Activated naive CD4-positive, alpha-beta T cell treated with anti-CD3 and anti-CD28 coated beads for 36 hours (primary cell): ENCODE data around the gene SERPINA6. TPM values are rescaled to one million over a fixed set of nuclear protein-coding genes. Genes with fewer than 3 reads are reported as not detected.

Source experiments
- CTCF ChIA-PET: fragments of 350-600 bp; sonication (Branson Sonifier 250); formaldehyde crosslinking; loops from one replicate; lab custom pipeline; 2021; ENCODE audit warnings: antibody characterized with exemption; lab: Charles Lee
- DNase-seq: peaks from one replicate; pipeline ENCODE4 v3.0.0-alpha.2; 2020
- H3K27ac Mint-ChIP-seq: one replicate; pipeline ENCODE4 v1.8.0; 2021; ENCODE audit warnings: mild to moderate bottlenecking, mixed read lengths
- H3K27me3 Mint-ChIP-seq: one replicate; pipeline ENCODE4 v1.8.0; 2021; ENCODE audit warnings: low read depth, mixed read lengths
- H3K36me3 Mint-ChIP-seq: one replicate; pipeline ENCODE4 v1.8.0; 2021; ENCODE audit warnings: low read depth, mixed read lengths
- H3K4me1 Mint-ChIP-seq: one replicate; pipeline ENCODE4 v1.8.0; 2021; ENCODE audit warnings: low read depth, mixed read lengths
- H3K4me3 Mint-ChIP-seq: one replicate; pipeline ENCODE4 v1.8.0; 2021; ENCODE audit warnings: mild to moderate bottlenecking, moderate library complexity, mixed read lengths
- H3K9me3 Mint-ChIP-seq: one replicate; pipeline ENCODE4 v1.8.0; 2021; ENCODE audit warnings: mixed read lengths
- intact Hi-C: fragments of 100-400 bp; cut with micrococcal nuclease; formaldehyde crosslinking; loops from one replicate; pipeline ENCODE4 v1.15.1; 2023
- total RNA-seq, 2 experiments: library from RNA; stranded (reverse); gene quantifications; one replicate each; pipeline ENCODE4 v1.2.3, GENCODE V29; 2021

The SERPINA6 gene
- total RNA-seq, 2 experiments from 2014 or later: not detected

GRCh38 chr14:94332063-94332583 lies 9.0 kb upstream of the SERPINA6 start:
- Mint-ChIP-seq H3K4me1 (no peaks in the 10 kb centered on the region), H3K4me3 (no peak overlapping the region), H3K27me3 (peaks cover 8% of the 10 kb centered on the region), H3K36me3 (no peaks in the 10 kb centered on the region), H3K9me3 (no peaks in the 10 kb centered on the region), H3K27ac (no peak overlapping the region)
- DNase-seq: no peak
- intact Hi-C loops: no loop called here
- CTCF ChIA-PET: interaction anchor here (1.0 kb wide), 1 partner anchor 154 kb away, joined by 3 read pairs; no protein-coding TSS in a partner anchor

- no peaks in the 10 kb centered on the region for H3K4me1 Mint-ChIP-seq
- H3K27me3 Mint-ChIP-seq: peaks cover 10% of the 10 kb centered on the region
- H3K4me3 Mint-ChIP-seq: no peak overlapping the region
- no peaks in the 10 kb centered on the region for H3K36me3 Mint-ChIP-seq
- intact Hi-C loops: no loop called here
- H3K27ac Mint-ChIP-seq: no peak overlapping the region
- no peaks in the 10 kb centered on the region for H3K9me3 Mint-ChIP-seq
- DNase-seq: no peak
- CTCF ChIA-PET: interaction anchor here (1.0 kb wide), 1 partner anchor 155 kb away, joined by 3 read pairs; no protein-coding TSS in a partner anchor
These were observed 8.3 kb upstream of the SERPINA6 start for GRCh38 chr14:94331462-94331861.

GRCh38 chr14:94330857-94331256 lies 7.7 kb upstream of the SERPINA6 start:
- H3K36me3 Mint-ChIP-seq: no peaks in the 10 kb centered on the region
- H3K27me3 Mint-ChIP-seq: peaks cover 10% of the 10 kb centered on the region
- no peak overlapping the region for H3K4me3 Mint-ChIP-seq
- DNase-seq: no peak
- no peak overlapping the region for H3K27ac Mint-ChIP-seq
- no peaks in the 10 kb centered on the region for H3K4me1 Mint-ChIP-seq
- CTCF ChIA-PET: no interaction called here
- intact Hi-C loops: no loop called here
- no peaks in the 10 kb centered on the region for H3K9me3 Mint-ChIP-seq

- intact Hi-C loops: no loop called here
- DNase-seq: no peak
- H3K27me3 Mint-ChIP-seq: peaks cover 10% of the 10 kb centered on the region
- H3K27ac Mint-ChIP-seq: no peak overlapping the region
- CTCF ChIA-PET: interaction anchor here (0.7 kb wide), 1 partner anchor 194 kb away, joined by 3 read pairs; no protein-coding TSS in a partner anchor
- no peaks in the 10 kb centered on the region for H3K4me1 Mint-ChIP-seq
- H3K36me3 Mint-ChIP-seq: no peaks in the 10 kb centered on the region
- no peaks in the 10 kb centered on the region for H3K9me3 Mint-ChIP-seq
- H3K4me3 Mint-ChIP-seq: no peak overlapping the region
These were observed 7.3 kb upstream of the SERPINA6 start for GRCh38 chr14:94330432-94330831.

GRCh38 chr14:94329857-94330256 lies 6.7 kb upstream of the SERPINA6 start:
- Mint-ChIP-seq H3K4me3 (no peak overlapping the region), H3K4me1 (no peaks in the 10 kb centered on the region), H3K36me3 (no peaks in the 10 kb centered on the region), H3K27me3 (peaks cover 10% of the 10 kb centered on the region), H3K9me3 (no peaks in the 10 kb centered on the region), H3K27ac (no peak overlapping the region)
- intact Hi-C loops: no loop called here
- CTCF ChIA-PET: interaction anchor here (0.7 kb wide), 1 partner anchor 193 kb away, joined by 3 read pairs; no protein-coding TSS in a partner anchor
- no peak for DNase-seq

GRCh38 chr14:94328196-94328595 lies 5.1 kb upstream of the SERPINA6 start:
- intact Hi-C loops: no loop called here
- no peak for DNase-seq
- peaks cover 6% of the 10 kb centered on the region for H3K27me3 Mint-ChIP-seq
- H3K9me3 Mint-ChIP-seq: no peaks in the 10 kb centered on the region
- CTCF ChIA-PET: interaction anchor here (0.9 kb wide), 1 partner anchor 12 kb away, joined by 3 read pairs; no protein-coding TSS in a partner anchor
- H3K4me3 Mint-ChIP-seq: no peak overlapping the region
- H3K27ac Mint-ChIP-seq: no peak overlapping the region
- H3K36me3 Mint-ChIP-seq: no peaks in the 10 kb centered on the region
- no peaks in the 10 kb centered on the region for H3K4me1 Mint-ChIP-seq

GRCh38 chr14:94321421-94322271 lies 1.5 kb downstream of the SERPINA6 start:
- intact Hi-C loops: no loop called here
- H3K36me3 Mint-ChIP-seq: no peaks in the 10 kb centered on the region
- DNase-seq: no peak
- no peaks in the 10 kb centered on the region for H3K9me3 Mint-ChIP-seq
- H3K27me3 Mint-ChIP-seq: peaks cover 6% of the 10 kb centered on the region
- CTCF ChIA-PET: no interaction called here
- no peak overlapping the region for H3K27ac Mint-ChIP-seq
- no peak overlapping the region for H3K4me3 Mint-ChIP-seq
- H3K4me1 Mint-ChIP-seq: no peaks in the 10 kb centered on the region

GRCh38 chr14:94320243-94320642 lies 2.9 kb downstream of the SERPINA6 start:
- intact Hi-C loops: no loop called here
- Mint-ChIP-seq H3K4me3 (no peak overlapping the region), H3K27ac (no peak overlapping the region), H3K27me3 (peaks cover 4% of the 10 kb centered on the region), H3K4me1 (no peaks in the 10 kb centered on the region), H3K36me3 (no peaks in the 10 kb centered on the region), H3K9me3 (peaks cover 2% of the 10 kb centered on the region)
- CTCF ChIA-PET: no interaction called here
- no peak for DNase-seq

GRCh38 chr14:94317259-94317658 lies 5.9 kb downstream of the SERPINA6 start:
- H3K27me3 Mint-ChIP-seq: peaks cover 6% of the 10 kb centered on the region
- H3K4me1 Mint-ChIP-seq: no peaks in the 10 kb centered on the region
- no peak overlapping the region for H3K27ac Mint-ChIP-seq
- intact Hi-C loops: no loop called here
- CTCF ChIA-PET: no interaction called here
- H3K4me3 Mint-ChIP-seq: no peak overlapping the region
- DNase-seq: no peak
- H3K36me3 Mint-ChIP-seq: no peaks in the 10 kb centered on the region
- H3K9me3 Mint-ChIP-seq: peaks cover 2% of the 10 kb centered on the region

- intact Hi-C loops: no loop called here
- CTCF ChIA-PET: interaction anchor here (1.0 kb wide), 1 partner anchor 11 kb away, joined by 3 read pairs; no protein-coding TSS in a partner anchor
- H3K4me1 Mint-ChIP-seq: no peaks in the 10 kb centered on the region
- H3K27ac Mint-ChIP-seq: no peak overlapping the region
- no peak for DNase-seq
- no peak overlapping the region for H3K4me3 Mint-ChIP-seq
- H3K9me3 Mint-ChIP-seq: peaks cover 2% of the 10 kb centered on the region
- H3K36me3 Mint-ChIP-seq: no peaks in the 10 kb centered on the region
- H3K27me3 Mint-ChIP-seq: peaks cover 6% of the 10 kb centered on the region
These were observed 6.4 kb downstream of the SERPINA6 start for GRCh38 chr14:94316692-94317091.

GRCh38 chr14:94314890-94315289 lies 8.2 kb downstream of the SERPINA6 start:
- no peak for DNase-seq
- CTCF ChIA-PET: interaction anchor here (0.6 kb wide), 1 partner anchor 289 kb away, joined by 3 read pairs; no protein-coding TSS in a partner anchor
- Mint-ChIP-seq H3K27ac (no peak overlapping the region), H3K9me3 (peaks cover 2% of the 10 kb centered on the region), H3K4me3 (no peak overlapping the region), H3K4me1 (no peaks in the 10 kb centered on the region), H3K27me3 (peaks cover 5% of the 10 kb centered on the region), H3K36me3 (no peaks in the 10 kb centered on the region)
- intact Hi-C loops: no loop called here

GRCh38 chr14:94313991-94314655 lies 9.0 kb downstream of the SERPINA6 start:
- peaks cover 2% of the 10 kb centered on the region for H3K9me3 Mint-ChIP-seq
- no peak overlapping the region for H3K4me3 Mint-ChIP-seq
- H3K4me1 Mint-ChIP-seq: no peaks in the 10 kb centered on the region
- H3K27me3 Mint-ChIP-seq: peaks cover 4% of the 10 kb centered on the region
- CTCF ChIA-PET: no interaction called here
- no peak for DNase-seq
- H3K36me3 Mint-ChIP-seq: no peaks in the 10 kb centered on the region
- no peak overlapping the region for H3K27ac Mint-ChIP-seq
- intact Hi-C loops: no loop called here
